Loucy (cell line): ENCODE measurements around the gene DIP2A.

Experiments used
- EZH2phosphoT487 ChIP-seq: fragments of 200-600 bp; IDR thresholded peaks from 2 replicates; pipeline ENCODE4 v1.6.1; 2018; ENCODE audit warnings: antibody characterized with exemption, mild to moderate bottlenecking, moderate library complexity, borderline replicate concordance
- TF ChIP-seq, protein P1 (sequence below): fragments of 200-600 bp; sonication (generic); conservative IDR thresholded peaks from 2 replicates; pipeline ENCODE4 v1.5.1; 2014; ENCODE audit warnings: mild to moderate bottlenecking, antibody characterized with exemption, low read length

GRCh38 chr21:46428286-46428685 is 30.4 kb upstream of the DIP2A start:
- TF ChIP-seq, protein P1, sequence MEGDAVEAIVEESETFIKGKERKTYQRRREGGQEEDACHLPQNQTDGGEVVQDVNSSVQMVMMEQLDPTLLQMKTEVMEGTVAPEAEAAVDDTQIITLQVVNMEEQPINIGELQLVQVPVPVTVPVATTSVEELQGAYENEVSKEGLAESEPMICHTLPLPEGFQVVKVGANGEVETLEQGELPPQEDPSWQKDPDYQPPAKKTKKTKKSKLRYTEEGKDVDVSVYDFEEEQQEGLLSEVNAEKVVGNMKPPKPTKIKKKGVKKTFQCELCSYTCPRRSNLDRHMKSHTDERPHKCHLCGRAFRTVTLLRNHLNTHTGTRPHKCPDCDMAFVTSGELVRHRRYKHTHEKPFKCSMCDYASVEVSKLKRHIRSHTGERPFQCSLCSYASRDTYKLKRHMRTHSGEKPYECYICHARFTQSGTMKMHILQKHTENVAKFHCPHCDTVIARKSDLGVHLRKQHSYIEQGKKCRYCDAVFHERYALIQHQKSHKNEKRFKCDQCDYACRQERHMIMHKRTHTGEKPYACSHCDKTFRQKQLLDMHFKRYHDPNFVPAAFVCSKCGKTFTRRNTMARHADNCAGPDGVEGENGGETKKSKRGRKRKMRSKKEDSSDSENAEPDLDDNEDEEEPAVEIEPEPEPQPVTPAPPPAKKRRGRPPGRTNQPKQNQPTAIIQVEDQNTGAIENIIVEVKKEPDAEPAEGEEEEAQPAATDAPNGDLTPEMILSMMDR, result no peak
- no peak for TF ChIP-seq EZH2phosphoT487
